GM23338 (cell line): ENCODE results near the gene ANKRD37. TPM values are rescaled to one million over a fixed set of nuclear protein-coding genes. Genes with fewer than 3 reads are reported as not detected.

Source experiments
- ATAC-seq: fragments of 200-7000 bp; cut with Tn5 transposase; 3 replicates; pipeline ENCODE4 v1.9.1; 2020
- DNase-seq: peaks from one replicate; pipeline ENCODE4 v3.0.0-alpha.2; 2015; ENCODE audit warnings: low spot score
- H2AFZ ChIP-seq: fragments of 200-600 bp; sonication (generic); 2 replicates; pipeline ENCODE4 v1.8.0; 2016; ENCODE audit warnings: antibody characterized with exemption, mild to moderate bottlenecking, moderate library complexity
- H3F3A ChIP-seq: fragments of 200-600 bp; sonication (generic); replicated peaks from 2 replicates; pipeline ENCODE4 v1.8.0; 2017; ENCODE audit warnings: antibody characterized with exemption, mixed run types, low read depth
- H3K27ac ChIP-seq: fragments of 200-600 bp; sonication (generic); 2 replicates; pipeline ENCODE4 v1.6.1; 2016; ENCODE audit warnings: low read depth
- H3K27me3 ChIP-seq: fragments of 200-600 bp; sonication (generic); 2 replicates; pipeline ENCODE4 v1.8.0; 2016; ENCODE audit warnings: mild to moderate bottlenecking, mixed run types, moderate library complexity; ENCODE audit not compliant: insufficient read depth
- H3K36me3 ChIP-seq: fragments of 200-600 bp; sonication (generic); 2 replicates; pipeline ENCODE4 v1.8.0; 2016; ENCODE audit warnings: mild to moderate bottlenecking; ENCODE audit not compliant: insufficient read depth
- H3K4me1 ChIP-seq: fragments of 200-600 bp; sonication (generic); 2 replicates; pipeline ENCODE4 v1.8.0; 2016; ENCODE audit warnings: mild to moderate bottlenecking, moderate library complexity; ENCODE audit not compliant: insufficient read depth
- H3K4me2 ChIP-seq: fragments of 200-600 bp; sonication (generic); 2 replicates; pipeline ENCODE4 v1.7.1; 2017; ENCODE audit warnings: mixed run types
- H3K4me3 ChIP-seq: fragments of 200-600 bp; sonication (generic); 2 replicates; pipeline ENCODE4 v1.6.1; 2016; ENCODE audit warnings: mixed run types
- H3K79me2 ChIP-seq: fragments of 200-600 bp; sonication (generic); replicated peaks from 2 replicates; pipeline ENCODE4 v1.8.0; 2017; ENCODE audit warnings: mild to moderate bottlenecking; ENCODE audit not compliant: insufficient read depth
- H3K9me2 ChIP-seq: fragments of 200-600 bp; sonication (generic); 2 replicates; pipeline ENCODE4 v1.8.0; 2017; ENCODE audit not compliant: insufficient read depth
- H4K20me1 ChIP-seq: fragments of 200-600 bp; sonication (generic); replicated peaks from 2 replicates; pipeline ENCODE4 v1.8.0; 2017; ENCODE audit warnings: mild to moderate bottlenecking; ENCODE audit not compliant: insufficient read depth
- H3K27ac Mint-ChIP-seq: 2 replicates; pipeline ENCODE4 v1.8.0; 2020; ENCODE audit warnings: inconsistent platforms, mild to moderate bottlenecking, moderate library complexity, mixed read lengths
- H3K27me3 Mint-ChIP-seq: 3 replicates; pipeline ENCODE4 v1.8.0; 2022; ENCODE audit warnings: low read depth, mild to moderate bottlenecking, moderate library complexity, mixed read lengths, inconsistent platforms; ENCODE audit not compliant: insufficient read depth, poor library complexity
- H3K36me3 Mint-ChIP-seq: 3 replicates; pipeline ENCODE4 v1.8.0; 2021; ENCODE audit warnings: low read depth, mild to moderate bottlenecking, inconsistent platforms, moderate library complexity, mixed read lengths
- H3K4me1 Mint-ChIP-seq: 3 replicates; pipeline ENCODE4 v1.8.0; 2020; ENCODE audit warnings: mild to moderate bottlenecking, inconsistent platforms, mixed read lengths
- H3K4me3 Mint-ChIP-seq: 3 replicates; pipeline ENCODE4 v1.8.0; 2021; ENCODE audit warnings: moderate library complexity, mild to moderate bottlenecking, inconsistent platforms, mixed read lengths
- H3K9me3 Mint-ChIP-seq: 3 replicates; pipeline ENCODE4 v1.8.0; 2020; ENCODE audit warnings: moderate library complexity, mild to moderate bottlenecking, inconsistent platforms, mixed read lengths
- CREB1 ChIP-seq: fragments of 250-450 bp; sonication (Bioruptor Pico); IDR thresholded peaks from 2 replicates; pipeline ENCODE4 v1.5.0; 2020; ENCODE audit warnings: low read depth, mild to moderate bottlenecking, moderate library complexity
- EZH2 ChIP-seq: fragments of 200-600 bp; sonication (generic); IDR thresholded peaks from one replicate; pipeline ENCODE4 v1.8.0; 2017; ENCODE audit warnings: antibody characterized with exemption, mild to moderate bottlenecking, low read depth; ENCODE audit not compliant: unreplicated experiment
- EZH2phosphoT487 ChIP-seq: fragments of 200-600 bp; sonication (generic); IDR thresholded peaks from one replicate; pipeline ENCODE4 v1.8.1; 2018; ENCODE audit warnings: antibody characterized with exemption; ENCODE audit not compliant: unreplicated experiment
- JUNB ChIP-seq: IDR thresholded peaks from one replicate; pipeline ENCODE4 v1.6.1; 2016; ENCODE audit warnings: antibody characterized with exemption; ENCODE audit not compliant: unreplicated experiment
- NANOG ChIP-seq: IDR thresholded peaks from 2 replicates; pipeline ENCODE4 v1.6.1; 2016; ENCODE audit warnings: antibody characterized with exemption, borderline replicate concordance
- REST ChIP-seq: IDR thresholded peaks from one replicate; pipeline ENCODE4 v1.6.1; 2018; ENCODE audit warnings: antibody characterized with exemption; ENCODE audit not compliant: unreplicated experiment
- STAT1 ChIP-seq: IDR thresholded peaks from one replicate; pipeline ENCODE4 v1.6.1; 2016; ENCODE audit warnings: antibody characterized with exemption; ENCODE audit not compliant: unreplicated experiment
- ZNF114 ChIP-seq: fragments of 250-450 bp; sonication (Bioruptor Pico); IDR thresholded peaks from 2 replicates; pipeline ENCODE4 v1.5.0; 2020; ENCODE audit warnings: mild to moderate bottlenecking, moderate library complexity
- ZNF331 ChIP-seq: fragments of 250-450 bp; sonication (Bioruptor Pico); IDR thresholded peaks from 2 replicates; pipeline ENCODE4 v1.5.0; 2020; ENCODE audit warnings: low read depth, mild to moderate bottlenecking, moderate library complexity
- ZNF462 ChIP-seq: fragments of 250-450 bp; sonication (Bioruptor Pico); IDR thresholded peaks from 2 replicates; pipeline ENCODE4 v1.5.0; 2020; ENCODE audit warnings: mild to moderate bottlenecking, moderate library complexity
- polyA plus RNA-seq: library from polyadenylated mRNA; unstranded; fragments of >200 nt; fragmentation: Nextera tagmentation; extraction: Ambion mirVana; gene quantifications from 2 replicates; pipeline ENCODE4 v1.2.1, GENCODE V29; 2016
- total RNA-seq: library from RNA; depleted of rRNA; stranded (reverse); fragments of >200 nt; shearing (Covaris generic); gene quantifications from 2 replicates; pipeline ENCODE4 v1.2.3, GENCODE V29; 2014

ANKRD37 gene
- total and polyA plus RNA-seq, 2 experiments from 2014 or later, result 1.8 to 4.9 TPM

GRCh38 chr4:185412412-185412811 lies 15.8 kb downstream of the ANKRD37 start:
- Histone ChIP-seq H3K4me1 (no peaks in the 10 kb centered on the region), H3K4me2 (no peak overlapping the region), H4K20me1 (no peaks in the 10 kb centered on the region), H3K9me2 (no peaks in the 10 kb centered on the region), H3K36me3 (no peaks in the 10 kb centered on the region; the same call in 1 of the 2 replicates), H2AFZ (no peak overlapping the region), H3K79me2 (no peaks in the 10 kb centered on the region), H3F3A (no peaks in the 10 kb centered on the region), H3K27ac (no peak overlapping the region), H3K27me3 (no peaks in the 10 kb centered on the region), H3K4me3 (no peak overlapping the region)
- Mint-ChIP-seq H3K4me3 (no peak overlapping the region), H3K27me3 (no peaks in the 10 kb centered on the region), H3K9me3 (peaks cover 5% of the 10 kb centered on the region; the same call in 1 of the 3 replicates), H3K4me1 (no peaks in the 10 kb centered on the region), H3K36me3 (peaks cover 11% of the 10 kb centered on the region), H3K27ac (no peak overlapping the region)
- DNase-seq (no peak), ATAC-seq (no peak)
- TF ChIP-seq ZNF331 (CRISPR knock-in tag) (no peak), ZNF462 (CRISPR knock-in tag) (no peak), JUNB (no peak), NANOG (no peak), STAT1 (no peak), EZH2 (no peak), CREB1 (CRISPR knock-in tag) (no peak), ZNF114 (CRISPR knock-in tag) (no peak), REST (no peak), EZH2phosphoT487 (no peak)
